Panc1 (cell line): ENCODE data around the gene CHRM4. TPM values are rescaled to one million over a fixed set of nuclear protein-coding genes. Genes with fewer than 3 reads are reported as not detected.

Experiments
- ATAC-seq: fragments of 200-7000 bp; cut with Tn5 transposase; 2 replicates; pipeline ENCODE4 v1.9.1; 2020; ENCODE audit warnings: mild to moderate bottlenecking, moderate library complexity
- BruUV-seq: library from RNA; stranded (reverse); fragments of 400-500 nt; replicated peaks from 2 replicates; lab custom pipeline; 2021; lab: Mats Ljungman, UMichigan
- CTCF ChIA-PET: fragments of 300-600 bp; sonication (Branson Sonifier 250); formaldehyde crosslinking; loops from one replicate; lab custom pipeline; 2022; ENCODE audit warnings: antibody characterized with exemption; lab: Charles Lee
- POLR2A ChIA-PET: fragments of 300-600 bp; sonication (Branson Sonifier 250); formaldehyde crosslinking; loops from one replicate; lab custom pipeline; 2022; ENCODE audit warnings: antibody characterized with exemption; lab: Charles Lee
- DNase-seq: peaks from one replicate; pipeline ENCODE4 v3.0.0-alpha.2; 2010; ENCODE audit warnings: low read depth, low spot score
- H3K27ac ChIP-seq: 2 replicates; pipeline ENCODE4 v1.5.1; 2011; ENCODE audit warnings: mild to moderate bottlenecking, low read length, inconsistent platforms
- H3K27me3 ChIP-seq: fragments of 200-500 bp; sonication (Bioruptor generic); 2 replicates; pipeline ENCODE4 v1.6.0; 2014; ENCODE audit warnings: low read length, inconsistent platforms; ENCODE audit not compliant: control insufficient read depth, insufficient read depth
- H3K36me3 ChIP-seq: fragments of 200-500 bp; sonication (Bioruptor generic); 2 replicates; pipeline ENCODE4 v1.5.1; 2014; ENCODE audit warnings: inconsistent platforms, mild to moderate bottlenecking, low read length, moderate library complexity; ENCODE audit not compliant: control insufficient read depth, insufficient read depth
- H3K4me1 ChIP-seq: 2 replicates; pipeline ENCODE4 v1.5.1; 2011; ENCODE audit warnings: inconsistent platforms, mild to moderate bottlenecking, low read length, moderate library complexity; ENCODE audit not compliant: control insufficient read depth, insufficient read depth
- H3K4me3 ChIP-seq, 2 experiments: 2 replicates each; pipeline ENCODE4 v1.5.1; 2011 to 2012; ENCODE audit warnings: low read depth in 2 of 2, low read length in 2 of 2, mild to moderate bottlenecking in 2 of 2, inconsistent platforms in 1 of 2, moderate library complexity in 1 of 2
- H3K9me3 ChIP-seq: fragments of 200-500 bp; sonication (Bioruptor generic); 2 replicates; pipeline ENCODE4 v1.5.1; 2014; ENCODE audit warnings: low read depth, mild to moderate bottlenecking, inconsistent platforms, low read length, moderate library complexity; ENCODE audit not compliant: control insufficient read depth, insufficient read depth
- POLR2AphosphoS5 ChIP-seq: IDR thresholded peaks from 2 replicates; pipeline ENCODE4 v1.6.1; 2012; ENCODE audit warnings: mild to moderate bottlenecking, low read depth, low read length, moderate library complexity
- REST ChIP-seq, 2 experiments: IDR thresholded peaks; 2 replicates each; pipeline ENCODE4 v1.6.1; 2011 to 2012; ENCODE audit warnings: low read depth in 2 of 2, control low read depth in 1 of 2, low read length in 1 of 2, mild to moderate bottlenecking in 1 of 2, moderate library complexity in 1 of 2; ENCODE audit not compliant: insufficient read depth in 1 of 2
- SIN3A ChIP-seq: IDR thresholded peaks from 2 replicates; pipeline ENCODE4 v1.6.1; 2012; ENCODE audit warnings: low read depth, mild to moderate bottlenecking, low read length, moderate library complexity, borderline replicate concordance; ENCODE audit not compliant: insufficient read depth
- TCF7L2 ChIP-seq: IDR thresholded peaks from 2 replicates; pipeline ENCODE4 v1.6.1; 2011; ENCODE audit warnings: mild to moderate bottlenecking, low read depth, low read length, inconsistent platforms
- in situ Hi-C: cut with HindIII; loops from 2 replicates; pipeline ENCODE4 v1.10.0; 2016; ENCODE audit warnings: low sequenced_read_pairs, low pct_unique_long_range_greater_than_20kb
- intact Hi-C: fragments of 100-400 bp; cut with micrococcal nuclease; formaldehyde crosslinking; loops from one replicate; pipeline ENCODE4 v1.10.0; 2022; ENCODE audit not compliant: unreplicated experiment
- total RNA-seq: library from RNA; stranded (reverse); gene quantifications from one replicate; pipeline ENCODE4 v1.2.1, GENCODE V29; 2021; ENCODE audit not compliant: unreplicated experiment
- TF ChIP-seq, protein P1 (sequence below): fragments of 450-650 bp; IDR thresholded peaks from 2 replicates; pipeline ENCODE4 v1.5.1; 2017; ENCODE audit warnings: mild to moderate bottlenecking

Gene CHRM4
- total RNA-seq, 1 experiment from 2014 or later: 3.1 TPM

GRCh38 chr11:46345881-46346484 lies 45.6 kb downstream of the CHRM4 start:
- Histone ChIP-seq H3K4me1 (peaks cover 20% of the 10 kb centered on the region), H3K4me3 (no peak overlapping the region), H3K27me3 (no peaks in the 10 kb centered on the region), H3K36me3 (no peaks in the 10 kb centered on the region), H3K9me3 (no peaks in the 10 kb centered on the region), H3K27ac (no peak overlapping the region)
- POLR2A ChIA-PET: no interaction called here
- DNase-seq (no peak), ATAC-seq (no peak)
- BruUV-seq: no TSS peak
- TF ChIP-seq POLR2AphosphoS5 (no peak), SIN3A (no peak), TCF7L2 (no peak), REST (IDR thresholded peaks at IDR 0.05; ENCODE audit: insufficient read depth in 1 of 2, low read depth in 2 of 2, low read length in 1 of 2) (no peak)
- TF ChIP-seq, protein P1, sequence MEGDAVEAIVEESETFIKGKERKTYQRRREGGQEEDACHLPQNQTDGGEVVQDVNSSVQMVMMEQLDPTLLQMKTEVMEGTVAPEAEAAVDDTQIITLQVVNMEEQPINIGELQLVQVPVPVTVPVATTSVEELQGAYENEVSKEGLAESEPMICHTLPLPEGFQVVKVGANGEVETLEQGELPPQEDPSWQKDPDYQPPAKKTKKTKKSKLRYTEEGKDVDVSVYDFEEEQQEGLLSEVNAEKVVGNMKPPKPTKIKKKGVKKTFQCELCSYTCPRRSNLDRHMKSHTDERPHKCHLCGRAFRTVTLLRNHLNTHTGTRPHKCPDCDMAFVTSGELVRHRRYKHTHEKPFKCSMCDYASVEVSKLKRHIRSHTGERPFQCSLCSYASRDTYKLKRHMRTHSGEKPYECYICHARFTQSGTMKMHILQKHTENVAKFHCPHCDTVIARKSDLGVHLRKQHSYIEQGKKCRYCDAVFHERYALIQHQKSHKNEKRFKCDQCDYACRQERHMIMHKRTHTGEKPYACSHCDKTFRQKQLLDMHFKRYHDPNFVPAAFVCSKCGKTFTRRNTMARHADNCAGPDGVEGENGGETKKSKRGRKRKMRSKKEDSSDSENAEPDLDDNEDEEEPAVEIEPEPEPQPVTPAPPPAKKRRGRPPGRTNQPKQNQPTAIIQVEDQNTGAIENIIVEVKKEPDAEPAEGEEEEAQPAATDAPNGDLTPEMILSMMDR: no peak
- in situ Hi-C loops (no loop called here), intact Hi-C loops (no loop called here)
- CTCF ChIA-PET: interaction anchor here (0.6 to 0.7 kb wide), 2 partner anchors 22 to 33 kb away, joined by 3 read pairs; no protein-coding TSS in a partner anchor

DNA sequence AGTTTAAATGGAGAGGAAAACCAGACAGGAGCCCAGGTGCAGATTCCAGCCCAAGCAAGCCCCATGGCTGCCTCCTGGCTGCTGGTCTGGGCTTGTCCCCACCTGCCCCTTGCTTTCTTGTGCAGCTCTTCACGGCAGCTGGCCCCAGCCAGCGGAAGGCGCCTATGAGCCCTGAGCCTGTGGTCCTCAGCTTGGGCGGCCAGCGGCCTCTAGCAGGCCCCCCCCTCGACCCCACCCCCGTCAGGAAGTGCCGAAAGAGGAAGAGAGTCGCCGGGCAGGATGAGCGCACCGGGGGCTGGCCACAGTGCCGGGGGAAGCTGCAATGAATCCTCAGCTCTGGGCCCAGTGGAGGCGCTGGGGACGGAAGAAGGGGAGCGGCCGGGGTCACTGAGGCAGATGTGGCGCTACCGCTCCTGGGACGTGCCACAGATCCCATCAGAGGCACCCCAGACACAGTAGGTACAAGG lies 46.4 kb downstream of the CHRM4 start:
- BruUV-seq: no TSS peak
- Histone ChIP-seq H3K4me1 (peaks cover 17% of the 10 kb centered on the region), H3K27ac (no peak overlapping the region), H3K9me3 (no peaks in the 10 kb centered on the region), H3K36me3 (no peaks in the 10 kb centered on the region), H3K27me3 (no peaks in the 10 kb centered on the region), H3K4me3 (no peak overlapping the region)
- TF ChIP-seq POLR2AphosphoS5: no peak
- no peak for TF ChIP-seq TCF7L2
- TF ChIP-seq SIN3A: no peak
- TF ChIP-seq, protein P1: no peak
- TF ChIP-seq REST (IDR thresholded peaks at IDR 0.05; ENCODE audit: insufficient read depth in 1 of 2, low read depth in 2 of 2, low read length in 1 of 2): no peak
- in situ Hi-C loops: no loop called here
- intact Hi-C loops: no loop called here
- no peak for ATAC-seq
- ChIA-PET POLR2A (no interaction called here), CTCF (interaction anchor here (0.7 kb wide), 1 partner anchor 23 kb away, joined by 3 read pairs; no protein-coding TSS in a partner anchor)
- no peak for DNase-seq
